CD1c-positive myeloid dendritic cell (primary cell): ENCODE results near the gene UTP18.
"Not testable (repeated sequence)": the region's sequence is repeated elsewhere in the genome, so short reads cannot be mapped to it uniquely, and the experiment has no call there.

Source experiments
- DNase-seq: peaks from one replicate; pipeline ENCODE4 v3.0.0-alpha.2; 2016; ENCODE audit errors: extremely low spot score

UTP18 gene

GRCh38 chr17:51260237-51261023, at the start of gene UTP18:
TSS of gene UTP18 (plus strand) at chr17:51260546. CDS start at chr17:51260585, 39 bp downstream.
- peak; percentile 99 for DNase-seq

GRCh38 chr17:51214920-51215319, 45.4 kb upstream of the UTP18 start:
- no peak for DNase-seq

DNA sequence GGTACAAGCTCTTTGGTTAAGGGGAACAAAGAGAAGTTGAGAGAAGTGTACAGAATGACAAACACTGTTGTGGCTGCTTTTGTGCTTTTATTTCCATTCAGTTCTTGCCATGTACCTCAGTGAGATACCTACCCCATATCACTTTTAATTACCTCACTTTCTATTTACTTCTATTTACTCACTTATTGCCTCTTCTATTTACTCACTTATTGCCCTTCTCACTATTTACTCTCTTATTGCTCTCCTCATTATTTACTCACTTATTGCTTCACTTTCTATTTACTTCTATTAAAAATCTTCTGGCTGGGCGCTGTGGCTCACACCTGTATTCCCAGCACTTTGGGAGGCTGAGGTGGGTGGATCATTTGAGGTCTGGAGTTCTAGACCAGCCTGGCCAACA, 42.4 kb upstream of the UTP18 start:
- DNase-seq: no peak

DNA sequence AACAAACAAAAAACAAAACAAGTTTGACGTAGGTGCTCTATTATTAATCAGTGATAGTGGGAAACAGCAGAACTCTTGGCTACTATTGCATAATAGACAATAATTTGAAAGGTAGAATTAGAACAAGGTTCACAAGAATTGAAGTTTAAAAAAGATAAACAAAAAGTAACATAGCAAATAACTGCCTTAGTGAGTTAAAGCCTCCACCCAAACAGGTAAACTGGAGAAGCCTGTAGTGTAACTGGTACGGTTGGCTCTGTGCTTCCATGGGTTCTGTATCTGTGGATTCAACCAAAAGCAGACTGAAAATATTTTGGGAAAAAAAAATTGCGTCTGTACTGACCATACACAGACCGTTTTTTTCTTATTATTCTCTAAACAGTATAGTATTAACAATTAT, 39.0 kb upstream of the UTP18 start:
- DNase-seq: no peak

- DNase-seq: peak; percentile 44
Measured at GRCh38 chr17:51224402-51225262, 35.7 kb upstream of the UTP18 start.

DNA sequence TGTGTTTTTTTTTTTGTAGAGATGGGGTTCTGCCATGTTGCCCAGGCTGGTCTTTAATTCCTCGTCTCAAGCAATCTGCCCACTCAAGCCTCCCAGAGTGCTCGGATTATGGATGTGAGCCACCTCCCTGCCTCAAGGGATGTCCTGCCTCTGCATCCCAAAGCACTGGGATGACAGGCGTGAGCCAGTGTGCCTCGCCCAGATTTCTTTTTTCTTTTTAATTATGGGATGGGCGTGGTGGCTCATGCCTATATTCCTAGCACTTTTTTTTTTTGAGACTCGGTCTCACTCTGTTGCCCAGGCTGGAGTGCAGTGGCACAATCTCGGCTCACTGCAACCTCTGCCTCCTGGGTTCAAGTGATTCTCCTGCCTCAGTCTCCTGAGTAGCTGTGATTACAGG, 34.8 kb upstream of the UTP18 start:
- DNase-seq: not testable (repeated sequence)

GRCh38 chr17:51228161-51228560, 32.2 kb upstream of the UTP18 start:
- no peak for DNase-seq

- DNase-seq: no peak
Measured at GRCh38 chr17:51229889-51230288, 30.5 kb upstream of the UTP18 start.

DNA sequence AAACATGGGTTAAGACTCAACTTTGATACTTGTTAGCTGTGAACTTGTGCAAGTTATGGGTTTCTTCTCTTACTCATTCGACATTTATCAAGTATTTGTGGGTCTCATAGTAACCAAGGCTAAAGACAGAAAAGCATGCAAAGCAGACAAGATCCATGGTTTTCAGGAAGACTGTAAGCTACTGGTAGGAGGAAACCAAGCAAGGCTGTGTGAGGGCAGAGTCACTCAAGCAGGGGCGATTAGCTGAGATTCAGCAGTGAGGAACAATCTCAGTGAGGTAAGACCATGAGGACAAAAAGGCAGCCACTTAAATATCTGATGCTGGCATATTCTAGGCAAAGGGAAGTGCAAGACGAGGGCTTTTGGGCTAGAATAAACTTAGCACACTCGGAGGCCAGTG, 30.0 kb upstream of the UTP18 start:
- no peak for DNase-seq

DNA sequence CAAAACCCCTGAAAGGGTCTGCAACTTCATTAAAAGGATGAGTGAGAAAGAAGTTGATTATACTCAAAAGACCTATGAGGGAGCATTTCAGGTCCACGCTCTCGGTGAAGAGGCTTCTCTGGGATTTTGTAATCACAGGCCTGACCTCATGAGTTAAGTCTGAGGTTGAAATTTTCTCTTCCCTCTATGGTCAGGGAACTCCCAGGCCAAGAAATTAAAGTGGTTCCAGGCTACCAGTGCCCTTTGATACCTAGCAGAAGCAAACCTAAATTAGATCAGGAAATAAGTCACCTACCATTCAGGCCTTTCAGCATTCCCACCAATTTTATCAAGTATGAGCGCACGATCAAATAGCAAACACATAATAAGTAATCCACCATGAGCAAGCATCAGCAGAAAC, 28.3 kb upstream of the UTP18 start:
- DNase-seq: peak; percentile 13

DNA sequence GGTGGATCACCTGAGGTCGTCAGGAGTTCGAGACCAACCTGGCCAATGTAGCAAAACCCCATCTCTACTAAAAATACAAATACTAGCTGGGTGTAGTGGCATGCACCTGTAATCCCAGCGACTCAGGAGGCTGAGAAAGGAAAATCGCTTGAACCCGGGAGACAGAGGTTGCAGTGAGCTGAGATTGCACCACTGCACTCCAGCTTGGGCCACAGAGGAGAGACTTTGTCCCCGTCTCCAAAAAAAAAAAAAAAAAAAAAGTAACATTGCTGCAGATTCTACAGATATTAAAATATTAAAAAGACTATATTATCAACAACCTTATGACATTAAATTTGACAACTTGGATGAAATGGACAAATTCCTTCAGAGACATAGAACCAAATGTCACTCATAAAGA, 26.2 kb upstream of the UTP18 start:
- DNase-seq: no peak

- peak; percentile 53 for DNase-seq
Measured at GRCh38 chr17:51238255-51238887, 22.0 kb upstream of the UTP18 start.

GRCh38 chr17:51240275-51240674, 20.1 kb upstream of the UTP18 start:
- no peak for DNase-seq

- no peak for DNase-seq
Measured at GRCh38 chr17:51244041-51244440, 16.3 kb upstream of the UTP18 start.

DNA sequence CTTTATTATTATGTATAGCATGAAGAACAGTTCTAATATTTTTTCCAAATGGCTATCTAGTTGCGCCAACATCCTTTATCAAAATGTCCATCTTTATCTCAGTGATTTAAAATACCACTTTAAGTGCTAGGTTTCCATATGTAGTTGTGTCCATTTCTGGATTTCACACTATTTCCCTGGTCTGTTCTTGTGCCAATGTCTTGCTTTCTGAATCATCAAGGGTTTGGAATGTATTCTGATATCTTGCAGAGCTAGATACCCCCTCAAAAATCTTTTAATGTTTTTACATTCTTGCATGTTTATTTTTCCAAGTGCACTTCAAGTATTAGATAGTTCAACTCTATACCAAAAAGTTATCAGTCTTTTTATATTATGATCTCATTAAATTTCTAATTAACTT, 14.8 kb upstream of the UTP18 start:
- no peak for DNase-seq

- no peak for DNase-seq
Measured at GRCh38 chr17:51250314-51250840, 10.0 kb upstream of the UTP18 start.

- DNase-seq: no peak
Measured at GRCh38 chr17:51251010-51251409, 9.3 kb upstream of the UTP18 start.

DNA sequence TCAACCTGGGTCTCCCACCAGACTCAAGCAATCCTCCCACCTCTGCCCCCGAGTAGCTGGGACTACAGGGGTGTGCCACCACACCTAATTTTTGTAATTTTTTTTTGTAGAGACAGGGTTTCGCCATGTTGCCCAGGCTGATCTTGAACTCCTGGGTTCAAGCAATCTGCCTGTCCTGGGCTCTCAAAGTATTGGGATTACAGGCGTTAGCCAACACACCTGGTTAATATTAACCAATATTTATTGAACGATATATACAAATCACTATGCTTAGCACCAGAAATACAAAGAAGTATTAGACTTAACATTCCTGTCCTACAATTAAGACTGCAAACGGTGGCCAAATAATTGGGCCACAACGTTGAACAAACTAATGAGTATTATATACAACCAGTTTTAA, 4.7 kb upstream of the UTP18 start:
- DNase-seq: no peak

DNA sequence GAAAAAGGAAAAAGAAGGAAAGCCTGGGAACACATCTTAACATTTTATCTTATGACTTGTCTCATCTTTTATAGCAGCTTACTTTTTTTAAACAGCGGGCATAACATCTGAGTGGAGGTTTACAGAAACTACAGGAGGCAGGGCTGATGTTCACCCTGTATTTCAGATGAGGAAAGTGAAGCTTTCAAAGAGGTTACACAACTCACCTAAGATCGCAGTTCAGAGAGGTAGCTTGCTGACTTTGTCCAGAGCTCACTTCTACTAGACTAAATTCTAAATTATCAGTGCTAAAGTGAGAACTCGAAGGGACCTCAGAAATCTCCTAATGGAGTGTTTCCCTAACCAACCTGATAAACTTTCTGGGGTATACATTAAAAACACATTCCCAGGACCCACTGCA, 4.2 kb upstream of the UTP18 start:
- no peak for DNase-seq

- DNase-seq: no peak
Measured at GRCh38 chr17:51257150-51258081, 2.9 kb upstream of the UTP18 start.
